ENCODE results near the gene BCOR.

BCOR gene

GRCh38 chrX:40078489-40079227 lies 19.1 kb downstream of the BCOR start:
- TF ChIP-seq CTCF (IDR thresholded peaks at IDR 0.05; ENCODE audit: low read length) (no peak), EZH2 (IDR thresholded peaks at IDR 0.05; ENCODE audit: borderline replicate concordance, low read length) (no peak)
- Histone ChIP-seq H3K9me3 (ENCODE audit: low read length) (no peaks in the 10 kb centered on the region), H3K27ac (ENCODE audit: low read depth, low read length, poor library complexity, severe bottlenecking) (no peak overlapping the region), H4K20me1 (ENCODE audit: insufficient read depth, low read length) (no peaks in the 10 kb centered on the region), H3K9me2 (ENCODE audit: low read depth, low read length) (no peaks in the 10 kb centered on the region), H3F3A (ENCODE audit: insufficient read depth, low read length) (no peaks in the 10 kb centered on the region), H3K4me2 (ENCODE audit: low read length) (no peak overlapping the region), H2AFZ (ENCODE audit: low read length) (no peak overlapping the region), H3K4me3 (ENCODE audit: low read depth, low read length, poor library complexity, severe bottlenecking) (no peak overlapping the region), H3K4me1 (ENCODE audit: insufficient read depth, low read length, severe bottlenecking) (peaks cover 2% of the 10 kb centered on the region), H3K9ac (ENCODE audit: low read length) (no peak overlapping the region), H3K27me3 (ENCODE audit: insufficient read depth, low read length) (no peaks in the 10 kb centered on the region), H3K36me3 (ENCODE audit: insufficient read depth, low read length) (peaks cover 41% of the 10 kb centered on the region), H3K79me2 (ENCODE audit: insufficient read depth, low read length) (peaks cover 6% of the 10 kb centered on the region; the same call in 1 of the 2 replicates)

- no peaks in the 10 kb centered on the region for H3K9me2 ChIP-seq (ENCODE audit: low read depth, low read length)
- H4K20me1 ChIP-seq (ENCODE audit: insufficient read depth, low read length): no peaks in the 10 kb centered on the region
- no peaks in the 10 kb centered on the region for H3F3A ChIP-seq (ENCODE audit: insufficient read depth, low read length)
- H3K79me2 ChIP-seq (ENCODE audit: insufficient read depth, low read length): peaks cover 5% of the 10 kb centered on the region; the same call in 1 of the 2 replicates
- no peak overlapping the region for H2AFZ ChIP-seq (ENCODE audit: low read length)
- no peaks in the 10 kb centered on the region for H3K4me1 ChIP-seq (ENCODE audit: insufficient read depth, low read length, severe bottlenecking)
- H3K27ac ChIP-seq (ENCODE audit: low read depth, low read length, poor library complexity, severe bottlenecking): no peak overlapping the region
- no peak overlapping the region for H3K4me2 ChIP-seq (ENCODE audit: low read length)
- no peaks in the 10 kb centered on the region for H3K9me3 ChIP-seq (ENCODE audit: low read length)
- H3K36me3 ChIP-seq (ENCODE audit: insufficient read depth, low read length): peaks cover 48% of the 10 kb centered on the region
- no peak for TF ChIP-seq CTCF (IDR thresholded peaks at IDR 0.05; ENCODE audit: low read length)
- no peak for TF ChIP-seq EZH2 (IDR thresholded peaks at IDR 0.05; ENCODE audit: borderline replicate concordance, low read length)
- H3K4me3 ChIP-seq (ENCODE audit: low read depth, low read length, poor library complexity, severe bottlenecking): no peak overlapping the region
- no peaks in the 10 kb centered on the region for H3K27me3 ChIP-seq (ENCODE audit: insufficient read depth, low read length)
- H3K9ac ChIP-seq (ENCODE audit: low read length): no peak overlapping the region
Observed at GRCh38 chrX:40077906-40078305, 19.9 kb downstream of the BCOR start.

GRCh38 chrX:40076750-40077575 lies 20.8 kb downstream of the BCOR start:
- Histone ChIP-seq H4K20me1 (ENCODE audit: insufficient read depth, low read length) (no peaks in the 10 kb centered on the region), H2AFZ (ENCODE audit: low read length) (no peak overlapping the region), H3K4me3 (ENCODE audit: low read depth, low read length, poor library complexity, severe bottlenecking) (no peak overlapping the region), H3K27ac (ENCODE audit: low read depth, low read length, poor library complexity, severe bottlenecking) (no peak overlapping the region), H3K4me2 (ENCODE audit: low read length) (no peak overlapping the region), H3K27me3 (ENCODE audit: insufficient read depth, low read length) (no peaks in the 10 kb centered on the region), H3K79me2 (ENCODE audit: insufficient read depth, low read length) (no peaks in the 10 kb centered on the region), H3K9ac (ENCODE audit: low read length) (no peak overlapping the region), H3K9me3 (ENCODE audit: low read length) (no peaks in the 10 kb centered on the region), H3F3A (ENCODE audit: insufficient read depth, low read length) (no peaks in the 10 kb centered on the region), H3K4me1 (ENCODE audit: insufficient read depth, low read length, severe bottlenecking) (no peaks in the 10 kb centered on the region), H3K36me3 (ENCODE audit: insufficient read depth, low read length) (peaks cover 58% of the 10 kb centered on the region), H3K9me2 (ENCODE audit: low read depth, low read length) (no peaks in the 10 kb centered on the region)
- TF ChIP-seq EZH2 (IDR thresholded peaks at IDR 0.05; ENCODE audit: borderline replicate concordance, low read length): no peak
- no peak for TF ChIP-seq CTCF (IDR thresholded peaks at IDR 0.05; ENCODE audit: low read length)

Measured in OCI-LY1 (cell line).